H7 (cell line): ENCODE measurements around the gene LCMT1. TPM values are rescaled to one million over a fixed set of nuclear protein-coding genes. Genes with fewer than 3 reads are reported as not detected.
"Not testable (repeated sequence)": the region's sequence is repeated elsewhere in the genome, so short reads cannot be mapped to it uniquely, and the experiment has no call there.

Source experiments
- DNase-seq: peaks from one replicate; pipeline ENCODE4 v3.0.0; 2012
- H3K27me3 ChIP-seq: 2 replicates; pipeline ENCODE4 v1.6.0; 2011; ENCODE audit warnings: mild to moderate bottlenecking, low read length; ENCODE audit not compliant: control insufficient read depth, insufficient read depth
- H3K36me3 ChIP-seq: replicated peaks from 2 replicates; pipeline ENCODE4 v1.5.1; 2011; ENCODE audit warnings: low read length; ENCODE audit not compliant: control insufficient read depth, insufficient read depth
- H3K4me3 ChIP-seq: 2 replicates; pipeline ENCODE4 v1.5.1; 2011; ENCODE audit warnings: low read depth, mild to moderate bottlenecking, control low read depth, low read length, moderate library complexity; ENCODE audit not compliant: insufficient read depth
- total RNA-seq: library from RNA; depleted of rRNA; stranded (reverse); fragments of >200 nt; shearing (Covaris generic); gene quantifications from 2 replicates; pipeline ENCODE4 v1.2.3, GENCODE V29; 2014

LCMT1 gene
- total RNA-seq, 1 experiment from 2014 or later, result 32.5 TPM

DNA sequence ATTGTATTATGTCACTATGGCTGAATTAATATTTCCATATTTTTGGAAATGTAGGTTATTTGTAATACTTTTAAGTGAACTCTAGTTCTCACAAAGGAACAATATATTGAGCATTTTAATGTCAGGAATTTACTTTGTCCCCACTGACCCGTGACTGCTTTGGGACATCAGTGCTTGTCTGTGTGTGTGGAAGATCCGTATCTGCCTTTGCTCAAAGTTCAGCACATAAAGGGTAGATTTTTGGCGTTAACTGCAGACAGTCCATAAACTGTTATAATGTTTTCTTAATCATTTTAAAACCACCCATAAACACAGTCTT, 65.9 kb downstream of the LCMT1 start:
- Histone ChIP-seq H3K4me3 (no peak overlapping the region), H3K36me3 (peaks cover 5% of the 10 kb centered on the region), H3K27me3 (no peaks in the 10 kb centered on the region)
- no peak for DNase-seq

DNA sequence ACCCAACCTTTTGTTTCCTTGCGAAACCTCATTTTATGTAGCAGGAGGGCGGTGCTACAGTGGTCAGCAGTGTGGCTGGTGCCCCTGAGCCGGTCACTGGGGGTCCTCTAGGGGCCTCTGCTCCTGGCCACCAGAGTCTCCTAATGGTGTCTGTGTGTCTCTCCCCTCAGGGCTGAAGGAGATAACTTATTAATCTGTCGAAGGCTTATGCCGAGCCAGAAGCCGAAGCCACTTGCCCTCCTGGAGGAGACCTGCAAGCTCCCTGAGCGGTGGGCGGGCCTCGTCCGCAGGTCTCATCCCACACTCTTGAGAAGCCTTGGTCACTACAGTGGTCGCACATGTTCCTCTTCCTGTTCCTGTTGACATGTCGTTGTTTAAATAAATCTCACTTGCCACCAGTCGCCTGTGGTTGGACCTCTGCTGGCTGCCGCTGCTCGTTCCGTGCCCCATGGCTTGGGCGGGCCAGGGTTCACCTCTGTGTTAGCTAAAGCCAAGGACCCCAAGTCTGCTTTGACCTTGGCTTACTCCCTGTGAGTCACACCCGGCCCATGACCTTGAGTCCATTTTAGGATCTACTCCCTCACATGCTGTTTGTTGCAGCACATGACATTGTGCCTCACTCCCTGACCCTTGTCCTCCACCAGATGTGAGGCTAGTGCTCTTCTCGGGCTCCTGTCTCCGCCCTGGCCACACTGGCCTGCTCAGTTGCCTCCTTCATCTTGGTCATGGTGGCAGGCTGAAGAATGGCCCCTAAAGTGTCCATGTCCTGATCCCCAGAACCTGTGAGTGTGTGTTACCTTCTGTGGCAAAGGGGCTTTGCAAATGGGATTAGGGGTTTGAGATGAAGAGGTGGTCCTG, 66.5 kb downstream of the LCMT1 start:
- no peaks in the 10 kb centered on the region for H3K27me3 ChIP-seq
- no peak for DNase-seq
- peaks cover 2% of the 10 kb centered on the region for H3K36me3 ChIP-seq
- H3K4me3 ChIP-seq, result no peak overlapping the region

DNA sequence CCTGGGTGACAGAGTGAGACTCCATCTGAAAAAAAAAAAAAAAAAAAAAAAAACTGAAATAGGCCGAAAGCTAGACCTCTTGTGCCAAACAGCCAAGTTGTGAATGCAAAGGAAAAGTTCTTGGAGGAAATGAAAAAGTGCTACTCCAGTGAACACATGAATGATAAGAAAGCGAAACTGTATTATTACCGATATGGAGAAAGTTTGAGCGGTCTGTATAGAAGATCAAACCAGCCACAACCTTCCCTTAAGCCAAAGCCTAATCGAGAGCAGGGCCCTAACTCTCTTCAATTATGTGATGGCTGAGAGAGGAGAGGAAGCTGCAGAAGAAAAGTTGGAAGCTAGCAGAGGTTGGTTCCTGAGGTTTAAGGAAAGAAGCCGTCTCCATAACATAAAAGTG, 69.7 kb downstream of the LCMT1 start:
- H3K27me3 ChIP-seq, H3K4me3 ChIP-seq, H3K36me3 ChIP-seq, DNase-seq: not testable (repeated sequence)

DNA sequence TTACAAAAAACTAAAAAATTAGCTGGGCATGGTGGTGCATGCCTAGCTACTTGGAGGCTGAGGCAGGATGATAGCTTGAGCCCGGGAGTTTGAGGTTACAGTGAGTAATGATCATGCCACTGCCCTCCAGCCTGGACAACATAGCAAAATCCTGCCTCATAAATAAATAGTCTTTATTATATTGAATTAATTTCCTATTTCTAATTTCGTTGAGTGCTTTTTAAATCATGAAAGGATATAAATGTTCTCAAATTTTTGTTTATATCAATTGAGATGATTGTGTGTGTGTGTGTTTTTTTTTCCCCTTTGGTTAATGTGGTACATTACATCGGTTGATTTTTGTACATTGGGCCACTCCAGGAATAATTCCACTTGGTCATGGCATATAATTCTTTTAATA, 73.2 kb downstream of the LCMT1 start:
- Histone ChIP-seq H3K27me3 (no peaks in the 10 kb centered on the region), H3K36me3 (no peaks in the 10 kb centered on the region), H3K4me3 (no peak overlapping the region)
- DNase-seq, result no peak

DNA sequence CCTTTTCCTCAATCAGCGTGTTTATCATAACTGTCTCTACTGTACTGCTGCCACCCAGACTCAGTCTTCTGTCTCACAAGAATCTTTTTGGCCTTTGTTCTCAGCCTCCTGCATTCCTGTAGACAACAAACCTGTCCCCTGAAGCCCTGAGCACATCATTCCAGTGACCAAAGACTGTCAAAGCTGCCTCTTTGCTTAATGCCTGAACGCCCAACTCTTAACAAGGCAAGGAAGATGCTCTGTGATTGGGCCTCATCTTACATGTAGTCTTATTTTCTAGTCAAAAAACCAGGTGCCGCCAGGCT, 75.9 kb downstream of the LCMT1 start:
- no peak overlapping the region for H3K4me3 ChIP-seq
- H3K27me3 ChIP-seq, result no peaks in the 10 kb centered on the region
- no peaks in the 10 kb centered on the region for H3K36me3 ChIP-seq
- DNase-seq, result no peak

DNA sequence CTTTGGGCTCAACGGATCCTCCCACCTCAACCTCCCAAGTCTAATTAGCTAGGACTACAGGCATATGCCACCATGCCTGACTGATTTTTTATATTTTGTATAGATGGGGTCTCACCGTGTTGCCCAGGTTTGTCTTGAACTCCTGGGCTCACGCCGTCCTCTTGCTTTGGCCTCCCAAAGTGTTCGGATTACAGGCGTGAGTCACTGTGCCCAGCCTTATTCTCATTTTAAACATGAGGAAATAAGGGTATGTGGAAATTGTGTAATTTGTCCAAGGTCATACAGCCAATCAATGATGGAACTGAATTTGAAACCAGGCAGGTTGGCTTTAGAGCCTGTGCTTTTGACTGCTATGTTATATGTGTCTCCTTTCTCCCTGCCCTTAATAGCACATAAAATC, 77.8 kb downstream of the LCMT1 start:
- H3K27me3 ChIP-seq, result no peaks in the 10 kb centered on the region
- H3K4me3 ChIP-seq, result no peak overlapping the region
- H3K36me3 ChIP-seq, result no peaks in the 10 kb centered on the region
- no peak for DNase-seq

DNA sequence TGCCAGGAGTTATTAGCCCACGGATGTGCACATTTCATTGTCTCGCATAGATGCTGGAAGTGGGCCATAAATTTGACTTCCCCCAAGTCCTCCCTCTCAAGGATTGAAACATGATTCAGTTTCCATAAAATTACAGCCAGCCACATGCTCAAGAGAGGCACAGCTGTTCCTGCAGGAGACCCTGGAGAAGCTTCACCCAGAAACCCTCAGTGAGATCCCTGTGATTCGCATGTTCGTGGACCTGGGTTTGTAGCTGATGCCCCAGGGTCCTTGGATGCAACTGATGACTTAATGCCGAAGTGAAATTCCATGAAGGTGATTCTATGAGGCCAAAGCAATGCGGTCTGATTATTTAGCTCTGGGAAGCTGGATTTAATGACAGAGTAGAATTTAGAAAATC, 80.6 kb downstream of the LCMT1 start:
- no peak for DNase-seq
- Histone ChIP-seq H3K36me3 (no peaks in the 10 kb centered on the region), H3K4me3 (no peak overlapping the region), H3K27me3 (no peaks in the 10 kb centered on the region)

DNA sequence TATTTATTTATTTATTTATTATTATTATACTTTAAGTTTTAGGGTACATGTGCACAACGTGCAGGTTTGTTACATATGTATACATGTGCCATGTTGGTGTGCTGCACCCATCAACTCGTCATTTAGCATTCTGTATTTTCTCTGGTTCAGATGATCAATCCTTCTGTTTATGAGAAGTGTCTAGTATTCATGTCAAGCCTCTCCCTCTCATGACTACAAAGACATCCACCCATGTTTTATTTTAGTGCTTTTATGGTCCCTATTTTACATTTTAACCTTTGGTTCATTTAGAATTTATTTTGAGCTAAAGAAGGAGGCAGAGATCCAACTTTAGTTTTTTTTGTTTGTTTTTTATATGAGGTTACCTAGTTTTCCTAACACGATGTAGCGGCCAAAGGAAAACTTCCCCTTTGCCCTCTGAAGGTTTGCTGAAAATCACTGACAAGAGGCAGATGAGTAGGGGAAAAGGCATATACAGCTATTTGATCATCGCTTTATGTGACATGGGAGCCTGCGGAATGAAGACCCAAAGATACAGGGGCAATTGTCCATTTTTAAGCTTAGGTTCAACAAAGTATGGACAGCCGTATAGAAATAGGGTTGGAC, 82.8 kb downstream of the LCMT1 start:
- Histone ChIP-seq H3K27me3 (no peaks in the 10 kb centered on the region), H3K36me3 (no peaks in the 10 kb centered on the region), H3K4me3 (no peak overlapping the region)
- no peak for DNase-seq

DNA sequence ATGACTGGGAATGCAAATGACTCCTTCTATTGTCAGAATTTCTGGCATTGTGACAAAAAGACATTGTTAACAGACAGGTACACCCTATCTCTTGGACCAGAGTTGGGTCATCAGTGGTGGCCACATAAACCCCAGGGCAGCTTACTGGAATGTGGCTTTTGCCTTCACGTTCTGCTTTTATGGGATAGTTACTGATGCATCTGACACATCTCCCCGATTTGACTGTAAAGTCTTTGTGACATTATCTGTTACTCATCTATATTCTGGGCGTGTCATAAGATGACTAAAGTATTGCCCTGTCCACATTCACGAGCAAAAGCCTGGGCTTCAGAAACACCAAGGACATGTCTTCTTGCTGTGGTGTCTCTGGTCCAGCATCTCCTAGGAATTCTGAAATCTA, 86.5 kb downstream of the LCMT1 start:
- Histone ChIP-seq H3K36me3 (no peaks in the 10 kb centered on the region), H3K27me3 (no peaks in the 10 kb centered on the region), H3K4me3 (no peak overlapping the region)
- DNase-seq, result no peak

DNA sequence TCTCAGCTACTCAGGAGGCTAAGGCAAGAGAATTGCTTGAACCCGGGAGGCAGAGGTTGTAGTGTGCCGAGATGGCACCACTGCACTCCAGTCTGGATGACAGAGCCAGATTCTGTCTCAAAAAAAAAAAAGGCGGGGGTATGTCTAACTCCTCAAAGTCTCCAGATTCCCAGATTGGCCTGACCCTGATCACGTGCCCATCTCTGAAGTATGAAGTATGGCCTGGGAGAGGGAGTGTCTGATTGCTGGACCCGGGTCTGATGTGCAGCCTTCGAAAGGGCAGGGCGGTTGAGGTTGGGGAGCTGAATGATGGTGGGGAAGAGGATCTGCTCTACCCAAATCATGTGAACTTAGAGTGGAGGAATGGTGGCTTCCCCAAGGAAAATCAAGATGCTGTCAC, 87.9 kb downstream of the LCMT1 start:
- H3K4me3 ChIP-seq, result no peak overlapping the region
- H3K27me3 ChIP-seq, result no peaks in the 10 kb centered on the region
- DNase-seq, result no peak
- no peaks in the 10 kb centered on the region for H3K36me3 ChIP-seq

DNA sequence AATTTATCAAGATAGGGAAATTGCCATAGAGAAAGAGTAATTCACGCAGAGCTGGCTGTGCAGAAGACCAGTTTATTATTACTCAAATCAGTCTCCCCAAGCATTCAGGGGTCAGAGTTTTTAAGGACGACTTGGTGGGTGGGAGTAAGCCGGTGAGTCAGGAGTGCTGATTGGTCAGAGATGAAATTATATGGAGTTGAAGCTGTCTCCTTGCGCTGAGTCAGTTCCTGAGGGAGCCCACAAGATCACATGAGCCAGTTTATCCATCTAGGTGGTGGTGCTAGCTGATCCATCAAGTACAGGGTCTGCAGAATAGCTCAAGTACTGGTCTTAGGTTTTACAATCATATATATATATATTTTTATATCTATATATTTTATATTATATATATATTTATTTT, 99.2 kb downstream of the LCMT1 start:
- Histone ChIP-seq H3K36me3 (no peaks in the 10 kb centered on the region), H3K4me3 (no peak overlapping the region), H3K27me3 (no peaks in the 10 kb centered on the region)
- no peak for DNase-seq

DNA sequence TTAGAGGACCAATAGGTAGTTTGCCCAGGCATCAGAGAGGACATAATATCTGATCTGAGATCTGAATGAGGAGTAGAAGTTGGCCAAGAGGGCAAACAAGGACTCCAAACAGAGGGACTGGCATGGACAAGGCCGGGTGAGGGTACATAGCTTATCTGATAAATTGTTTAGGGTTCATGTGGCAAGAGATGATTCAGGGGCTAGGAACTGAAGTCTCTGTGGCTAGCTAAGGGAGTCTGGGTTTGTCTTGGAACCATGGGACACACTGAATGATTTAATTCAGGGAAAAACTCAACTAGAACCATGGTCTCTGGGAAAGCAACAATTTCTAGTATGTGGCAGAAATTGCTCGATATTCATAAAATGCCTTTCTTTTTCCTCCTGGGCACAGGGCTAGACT, 101.1 kb downstream of the LCMT1 start:
- no peaks in the 10 kb centered on the region for H3K36me3 ChIP-seq
- H3K27me3 ChIP-seq, result no peaks in the 10 kb centered on the region
- DNase-seq, result no peak
- no peak overlapping the region for H3K4me3 ChIP-seq

DNA sequence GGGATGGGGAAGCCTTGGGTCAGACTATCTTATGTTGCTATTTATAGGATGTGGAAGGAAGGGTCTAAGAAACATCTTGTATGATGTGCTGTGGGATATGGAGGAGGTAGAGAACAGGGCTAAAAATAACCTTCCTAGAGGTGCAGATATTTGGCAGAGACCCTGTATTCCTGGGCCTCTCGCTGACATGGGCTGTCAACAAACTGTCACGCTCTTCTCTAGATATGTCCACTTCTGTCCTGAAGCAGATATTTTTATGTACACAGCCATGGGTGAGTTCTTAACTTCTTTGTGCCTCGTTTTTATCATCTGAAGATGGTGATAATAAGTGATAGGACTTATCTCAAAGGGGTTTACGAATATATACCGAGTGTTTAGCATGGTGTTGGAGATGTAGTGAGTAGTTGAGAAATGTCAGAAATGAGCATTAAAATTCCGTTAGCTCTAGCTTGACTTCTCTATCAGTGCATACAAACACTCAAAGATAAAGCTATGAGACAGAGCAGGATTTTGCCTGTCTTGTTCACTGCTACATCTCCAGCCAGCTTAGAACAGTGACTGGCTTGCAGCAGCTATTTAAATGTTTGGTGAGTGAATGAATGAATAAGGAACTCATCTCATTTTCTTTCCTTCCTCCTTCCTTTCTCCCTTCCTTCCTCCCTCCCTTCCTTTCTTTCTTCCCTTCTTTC, 102.3 kb downstream of the LCMT1 start:
- no peak for DNase-seq
- H3K4me3 ChIP-seq, result no peak overlapping the region
- no peaks in the 10 kb centered on the region for H3K36me3 ChIP-seq
- H3K27me3 ChIP-seq, result no peaks in the 10 kb centered on the region

DNA sequence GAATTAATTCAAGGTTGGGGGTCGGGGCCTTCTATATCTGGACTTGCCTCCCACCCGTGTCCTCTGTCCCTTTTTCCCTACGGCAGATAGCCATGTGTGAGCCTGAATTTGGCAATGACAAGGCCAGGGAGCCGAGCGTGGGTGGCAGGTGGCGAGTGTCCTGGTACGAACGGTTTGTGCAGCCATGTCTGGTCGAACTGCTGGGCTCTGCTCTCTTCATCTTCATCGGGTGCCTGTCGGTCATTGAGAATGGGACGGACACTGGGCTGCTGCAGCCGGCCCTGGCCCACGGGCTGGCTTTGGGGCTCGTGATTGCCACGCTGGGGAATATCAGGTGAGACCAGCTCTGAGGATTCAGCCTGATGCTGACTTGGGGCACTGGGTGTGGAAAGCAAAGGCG, 105.6 kb downstream of the LCMT1 start:
- no peaks in the 10 kb centered on the region for H3K36me3 ChIP-seq
- H3K27me3 ChIP-seq, result no peaks in the 10 kb centered on the region
- no peak overlapping the region for H3K4me3 ChIP-seq
- peak; percentile 14 for DNase-seq

DNA sequence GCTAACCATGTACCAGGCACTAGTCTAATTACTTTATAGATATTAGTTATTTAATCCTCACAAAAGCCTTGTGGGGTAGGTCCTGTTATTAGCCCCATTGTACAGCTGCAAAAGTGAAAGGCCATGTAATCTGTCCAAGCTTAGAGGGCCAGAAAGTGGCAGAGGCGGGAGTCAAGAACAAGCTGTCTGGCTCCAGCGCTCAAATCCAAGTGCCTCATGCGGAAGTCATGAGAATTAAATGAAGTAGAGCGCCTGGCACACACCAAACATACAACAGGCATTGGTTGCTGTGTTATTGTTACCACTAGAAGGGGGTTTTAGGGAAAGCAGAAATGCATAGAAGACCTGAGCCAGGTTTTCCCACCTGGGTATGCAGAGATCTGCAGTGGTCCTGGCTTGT, 106.4 kb downstream of the LCMT1 start:
- no peak for DNase-seq
- Histone ChIP-seq H3K36me3 (no peaks in the 10 kb centered on the region), H3K27me3 (no peaks in the 10 kb centered on the region), H3K4me3 (no peak overlapping the region)
